Measurements from ENCODE around the gene TNFRSF1A. TPM values are rescaled to one million over a fixed set of nuclear protein-coding genes. Genes with fewer than 3 reads are reported as not detected.

TNFRSF1A gene
- total RNA-seq, 1 experiment from 2014 or later = 79.0 TPM

GRCh38 chr12:6372403-6373003 is 30.6 kb upstream of the TNFRSF1A start:
- ChIA-PET CTCF (interaction anchor here (0.5 to 2.8 kb wide), 7 partner anchors 11 to 99 kb away, joined by 3 to 24 read pairs (median 4); partner anchors contain the start of gene LTBR), POLR2A (interaction anchor here (0.6 to 3.5 kb wide), 5 partner anchors 8 to 98 kb away, joined by 3 to 27 read pairs (median 7); partner anchors contain the start of genes LTBR and VAMP1)
- Histone ChIP-seq H3K4me1 (peaks cover 73% of the 10 kb centered on the region), H3K27me3 (replicated peaks; ENCODE audit: control insufficient read depth, insufficient read depth, low read length) (no peaks in the 10 kb centered on the region), H3K4me3 (ENCODE audit: low read depth, low read length) (no peak overlapping the region), H3K36me3 (ENCODE audit: control insufficient read depth, insufficient read depth, low read length) (no peaks in the 10 kb centered on the region), H3K9me3 (no peaks in the 10 kb centered on the region)
- Mint-ChIP-seq H3K4me1 (ENCODE audit: low read depth, unreplicated experiment) (peaks cover 72% of the 10 kb centered on the region), H3K9me3 (ENCODE audit: unreplicated experiment) (no peaks in the 10 kb centered on the region), H3K4me3 (ENCODE audit: unreplicated experiment) (peak overlapping the region; percentile 71), H3K36me3 (ENCODE audit: insufficient read depth, unreplicated experiment) (peaks cover 14% of the 10 kb centered on the region), H3K27me3 (ENCODE audit: insufficient read depth, unreplicated experiment) (no peaks in the 10 kb centered on the region), H3K27ac (ENCODE audit: unreplicated experiment) (peak overlapping the region; percentile 89)
- intact Hi-C loops (cut with micrococcal nuclease; ENCODE audit: unreplicated experiment) = loop anchor here (10.0 kb wide), 1 partner anchor 298 kb away; no protein-coding TSS in a partner anchor
- no TSS peak for BruUV-seq (replicated peaks)
- no peak for TF ChIP-seq CTCF (IDR thresholded peaks at IDR 0.05; ENCODE audit: insufficient read depth in 1 of 2, low read depth in 1 of 2, low read length in 1 of 2, severe bottlenecking in 1 of 2, unreplicated experiment in 1 of 2)
- peak; percentile 77 to 83 for DNase-seq

- Histone ChIP-seq H3K27me3 (replicated peaks; ENCODE audit: control insufficient read depth, insufficient read depth, low read length) (no peaks in the 10 kb centered on the region), H3K4me3 (ENCODE audit: low read depth, low read length) (no peak overlapping the region), H3K36me3 (ENCODE audit: control insufficient read depth, insufficient read depth, low read length) (no peaks in the 10 kb centered on the region), H3K9me3 (no peaks in the 10 kb centered on the region), H3K4me1 (peaks cover 60% of the 10 kb centered on the region)
- peak in 1 of 2 experiments; percentile 73 for TF ChIP-seq CTCF (IDR thresholded peaks at IDR 0.05; ENCODE audit: insufficient read depth in 1 of 2, low read depth in 1 of 2, low read length in 1 of 2, severe bottlenecking in 1 of 2, unreplicated experiment in 1 of 2)
- H3K9me3 Mint-ChIP-seq (ENCODE audit: unreplicated experiment) = no peaks in the 10 kb centered on the region
- H3K27me3 Mint-ChIP-seq (ENCODE audit: insufficient read depth, unreplicated experiment) = no peaks in the 10 kb centered on the region
- BruUV-seq (replicated peaks) = no TSS peak
- peak overlapping the region; percentile 89 for H3K27ac Mint-ChIP-seq (ENCODE audit: unreplicated experiment)
- intact Hi-C loops (cut with micrococcal nuclease; ENCODE audit: unreplicated experiment) = loop anchor here (1.0 to 10.0 kb wide), 5 partner anchors 8 to 296 kb away; no protein-coding TSS in a partner anchor
- ChIA-PET CTCF (interaction anchor here (0.5 to 2.8 kb wide), 17 partner anchors 9 to 318 kb away, joined by 3 to 32 read pairs (median 5); partner anchors contain the start of genes LTBR, PLEKHG6, TNFRSF1A and ZNF384), POLR2A (interaction anchor here (0.5 to 2.7 kb wide), 13 partner anchors 12 to 163 kb away, joined by 3 to 27 read pairs (median 4); partner anchors contain the start of genes LTBR and TNFRSF1A)
- DNase-seq = peak; percentile 93 to 96
- H3K36me3 Mint-ChIP-seq (ENCODE audit: insufficient read depth, unreplicated experiment) = peaks cover 19% of the 10 kb centered on the region
- peaks cover 68% of the 10 kb centered on the region for H3K4me1 Mint-ChIP-seq (ENCODE audit: low read depth, unreplicated experiment)
- H3K4me3 Mint-ChIP-seq (ENCODE audit: unreplicated experiment) = peak overlapping the region; percentile 66
These were observed 29.3 kb upstream of the TNFRSF1A start for GRCh38 chr12:6370994-6371754.

GRCh38 chr12:6370576-6370935 is 28.7 kb upstream of the TNFRSF1A start:
- Histone ChIP-seq H3K4me1 (peaks cover 54% of the 10 kb centered on the region), H3K9me3 (no peaks in the 10 kb centered on the region), H3K4me3 (ENCODE audit: low read depth, low read length) (no peak overlapping the region), H3K36me3 (ENCODE audit: control insufficient read depth, insufficient read depth, low read length) (no peaks in the 10 kb centered on the region), H3K27me3 (replicated peaks; ENCODE audit: control insufficient read depth, insufficient read depth, low read length) (no peaks in the 10 kb centered on the region)
- Mint-ChIP-seq H3K4me1 (ENCODE audit: low read depth, unreplicated experiment) (peaks cover 62% of the 10 kb centered on the region), H3K27ac (ENCODE audit: unreplicated experiment) (peak overlapping the region; percentile 89), H3K36me3 (ENCODE audit: insufficient read depth, unreplicated experiment) (peaks cover 20% of the 10 kb centered on the region), H3K9me3 (ENCODE audit: unreplicated experiment) (no peaks in the 10 kb centered on the region), H3K27me3 (ENCODE audit: insufficient read depth, unreplicated experiment) (no peaks in the 10 kb centered on the region), H3K4me3 (ENCODE audit: unreplicated experiment) (peak overlapping the region; percentile 66)
- intact Hi-C loops (cut with micrococcal nuclease; ENCODE audit: unreplicated experiment) = loop anchor here (2.0 to 10.0 kb wide), 2 partner anchors 34 to 296 kb away; no protein-coding TSS in a partner anchor
- ChIA-PET CTCF (interaction anchor here (0.5 to 2.8 kb wide), 17 partner anchors 10 to 319 kb away, joined by 3 to 32 read pairs (median 5); partner anchors contain the start of genes LTBR, PLEKHG6, TNFRSF1A and ZNF384), POLR2A (interaction anchor here (0.5 to 2.7 kb wide), 13 partner anchors 12 to 163 kb away, joined by 3 to 27 read pairs (median 4); partner anchors contain the start of genes LTBR and TNFRSF1A)
- no peak for DNase-seq
- BruUV-seq (replicated peaks) = no TSS peak
- TF ChIP-seq CTCF (IDR thresholded peaks at IDR 0.05; ENCODE audit: insufficient read depth in 1 of 2, low read depth in 1 of 2, low read length in 1 of 2, severe bottlenecking in 1 of 2, unreplicated experiment in 1 of 2) = no peak

Measured in Caco-2 (cell line).